Activated CD4-positive, alpha-beta T cell treated with anti-CD3 and anti-CD28 coated beads, Interleukin-2, Interleukin-6, amounts not matched to agents 100 ng/mL and 50 ng/mL, durations not matched to agents 16 hours and 8 hours (primary cell): Measurements from ENCODE around the gene XKR8.

Experiments
- DNase-seq: peaks from one replicate; pipeline ENCODE4 v3.0.0-alpha.2; 2020

Gene XKR8

GRCh38 chr1:27957655-27958054, 2.1 kb upstream of the XKR8 start:
- no peak for DNase-seq

GRCh38 chr1:27958513-27958912, 1.3 kb upstream of the XKR8 start:
- no peak for DNase-seq

GRCh38 chr1:27960762-27961645, 1.2 kb downstream of the XKR8 start:
- no peak for DNase-seq

- no peak for DNase-seq
These were observed 2.0 kb downstream of the XKR8 start for GRCh38 chr1:27961646-27962221.

GRCh38 chr1:27963393-27963792, 3.6 kb downstream of the XKR8 start:
- DNase-seq, result no peak

- DNase-seq, result no peak
These were observed 6.8 kb downstream of the XKR8 start for GRCh38 chr1:27966402-27967105.

- DNase-seq, result no peak
These were observed 7.5 kb downstream of the XKR8 start for GRCh38 chr1:27967106-27967883.

- DNase-seq, result no peak
These were observed 8.2 kb downstream of the XKR8 start for GRCh38 chr1:27967884-27968466.

- DNase-seq, result peak; percentile 20
These were observed 8.9 kb downstream of the XKR8 start for GRCh38 chr1:27968692-27969091.

GRCh38 chr1:27970401-27970800, 10.6 kb downstream of the XKR8 start:
- DNase-seq, result no peak

- no peak for DNase-seq
These were observed 11.9 kb downstream of the XKR8 start for GRCh38 chr1:27971674-27972073.

GRCh38 chr1:27972141-27972540, 12.4 kb downstream of the XKR8 start:
- no peak for DNase-seq

GRCh38 chr1:27973771-27974416, 14.1 kb downstream of the XKR8 start:
- DNase-seq, result no peak

- DNase-seq, result no peak
These were observed 14.6 kb downstream of the XKR8 start for GRCh38 chr1:27974417-27974781.

GRCh38 chr1:27979151-27979858, 19.5 kb downstream of the XKR8 start:
- peak; percentile 47 for DNase-seq

- DNase-seq, result no peak
These were observed 20.1 kb downstream of the XKR8 start for GRCh38 chr1:27979859-27980201.

GRCh38 chr1:27980216-27980845, 20.6 kb downstream of the XKR8 start:
- DNase-seq, result no peak

- no peak for DNase-seq
These were observed 21.4 kb downstream of the XKR8 start for GRCh38 chr1:27981145-27981544.

- DNase-seq, result no peak
These were observed 31.3 kb downstream of the XKR8 start for GRCh38 chr1:27990920-27991537.

GRCh38 chr1:27992276-27992675, 32.5 kb downstream of the XKR8 start:
- peak; percentile 67 for DNase-seq

- DNase-seq, result peak; percentile 45
These were observed 33.5 kb downstream of the XKR8 start for GRCh38 chr1:27993241-27993640.
